Medulla oblongata (tissue), 1 donor: ENCODE measurements around the gene HDAC9.
"Not testable (repeated sequence)": the region's sequence is repeated elsewhere in the genome, so short reads cannot be mapped to it uniquely, and the experiment has no call there.

Experiments used
- DNase-seq: peaks from one replicate; pipeline ENCODE4 v3.0.0-alpha.2; 2015; ENCODE audit errors: extremely low spot score

The HDAC9 gene

GRCh38 chr7:18896343-18896975 is 400.9 kb downstream of the HDAC9 start:
- DNase-seq = no peak

- no peak for DNase-seq
Observed at GRCh38 chr7:18900236-18900635, 404.7 kb downstream of the HDAC9 start.

GRCh38 chr7:18900803-18901202 is 405.3 kb downstream of the HDAC9 start:
- DNase-seq = no peak

GRCh38 chr7:18901351-18901750 is 405.8 kb downstream of the HDAC9 start:
- DNase-seq = no peak

- DNase-seq = no peak
Observed at GRCh38 chr7:18901982-18902421, 406.5 kb downstream of the HDAC9 start.

- no peak for DNase-seq
Observed at GRCh38 chr7:18902892-18903291, 407.3 kb downstream of the HDAC9 start.

- DNase-seq = no peak
Observed at GRCh38 chr7:18903695-18904094, 408.1 kb downstream of the HDAC9 start.

- no peak for DNase-seq
Observed at GRCh38 chr7:18905316-18905943, 409.9 kb downstream of the HDAC9 start.

- DNase-seq = no peak
Observed at GRCh38 chr7:18906901-18907300, 411.4 kb downstream of the HDAC9 start.

GRCh38 chr7:18913106-18913505 is 417.6 kb downstream of the HDAC9 start:
- no peak for DNase-seq

- DNase-seq = no peak
Observed at GRCh38 chr7:18916826-18917225, 421.3 kb downstream of the HDAC9 start.

- no peak for DNase-seq
Observed at GRCh38 chr7:18927134-18927533, 431.6 kb downstream of the HDAC9 start.

GRCh38 chr7:18936265-18936664 is 440.7 kb downstream of the HDAC9 start:
- DNase-seq = no peak

GRCh38 chr7:18939771-18940592 is 444.4 kb downstream of the HDAC9 start:
- no peak for DNase-seq

- no peak for DNase-seq
Observed at GRCh38 chr7:18940593-18941134, 445.1 kb downstream of the HDAC9 start.

GRCh38 chr7:18941207-18941606 is 445.7 kb downstream of the HDAC9 start:
- no peak for DNase-seq

- DNase-seq = no peak
Observed at GRCh38 chr7:18948521-18948920, 453.0 kb downstream of the HDAC9 start.

GRCh38 chr7:18952846-18953245 is 457.3 kb downstream of the HDAC9 start:
- DNase-seq = no peak

- no peak for DNase-seq
Observed at GRCh38 chr7:18958627-18959026, 463.1 kb downstream of the HDAC9 start.

GRCh38 chr7:18960725-18961124 is 465.2 kb downstream of the HDAC9 start:
- DNase-seq = no peak

GRCh38 chr7:18962031-18962430 is 466.5 kb downstream of the HDAC9 start:
- DNase-seq = no peak

- no peak for DNase-seq
Observed at GRCh38 chr7:18965657-18966056, 470.1 kb downstream of the HDAC9 start.

- not testable (repeated sequence) for DNase-seq
Observed at GRCh38 chr7:18967755-18968154, 472.2 kb downstream of the HDAC9 start.
